ENCODE data around the gene PTCD2.
"Not testable (repeated sequence)": the region's sequence is repeated elsewhere in the genome, so short reads cannot be mapped to it uniquely, and the experiment has no call there.

Gene PTCD2

DNA sequence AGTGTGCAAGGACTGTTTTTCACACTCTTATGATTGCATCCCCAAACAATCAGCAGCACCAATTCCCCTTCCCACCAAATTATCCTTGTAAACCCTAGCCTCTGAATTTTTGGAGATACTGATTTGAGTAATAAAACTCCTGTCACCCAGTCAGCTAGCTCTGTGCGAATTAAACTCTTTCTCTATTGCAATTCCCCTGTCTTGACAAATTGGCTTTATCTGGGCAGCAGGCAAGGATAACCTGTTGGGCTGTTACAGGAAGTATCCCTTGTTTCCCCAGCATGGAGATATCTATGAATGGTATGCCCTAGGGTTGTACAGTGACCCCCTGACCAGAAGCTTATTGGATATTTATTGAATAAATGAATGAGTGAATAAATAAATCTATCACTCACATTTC, 80.8 kb downstream of the PTCD2 start:
- Histone ChIP-seq H3K4me2 (ENCODE audit: low read length) (no peak overlapping the region), H3K27ac (no peak overlapping the region), H3K9me3 (ENCODE audit: control insufficient read depth, low read length) (no peaks in the 10 kb centered on the region), H3K4me3 (ENCODE audit: low read depth, low read length) (no peak overlapping the region), H3K36me3 (ENCODE audit: control insufficient read depth, insufficient read depth, low read length) (no peaks in the 10 kb centered on the region), H3K27me3 (ENCODE audit: control insufficient read depth, insufficient read depth, low read length) (no peaks in the 10 kb centered on the region), H3K9ac (no peak overlapping the region), H3K79me2 (no peaks in the 10 kb centered on the region), H2AFZ (no peak overlapping the region), H3K4me1 (no peaks in the 10 kb centered on the region)
- TF ChIP-seq CTCF (IDR thresholded peaks at IDR 0.05): no peak

DNA sequence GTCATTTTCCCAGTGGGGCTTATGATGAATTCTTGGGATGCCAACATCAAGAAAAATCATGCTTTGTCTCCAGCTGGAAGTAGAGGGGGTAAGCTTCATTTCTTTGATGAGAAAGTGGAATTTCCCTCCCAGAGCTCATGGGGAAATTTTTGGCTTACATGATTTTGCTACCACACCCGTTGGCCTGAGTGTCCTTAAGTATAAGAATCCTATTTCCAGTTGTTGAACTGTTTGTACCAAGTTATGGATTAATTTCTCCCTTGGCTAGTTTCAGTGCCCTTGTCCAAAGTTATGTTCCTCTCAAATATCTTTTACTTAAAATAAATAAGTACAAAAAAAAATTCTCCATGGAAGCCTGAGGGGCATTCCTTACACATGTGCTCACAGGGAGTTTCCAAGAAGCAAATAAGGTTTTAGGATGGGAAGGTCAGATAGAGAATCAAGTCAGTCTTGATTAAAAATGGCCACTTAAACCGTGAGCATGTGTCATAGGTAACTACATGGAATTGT, 82.3 kb downstream of the PTCD2 start:
- no peak overlapping the region for H2AFZ ChIP-seq
- H3K27ac ChIP-seq: no peak overlapping the region
- TF ChIP-seq CTCF (IDR thresholded peaks at IDR 0.05): no peak

DNA sequence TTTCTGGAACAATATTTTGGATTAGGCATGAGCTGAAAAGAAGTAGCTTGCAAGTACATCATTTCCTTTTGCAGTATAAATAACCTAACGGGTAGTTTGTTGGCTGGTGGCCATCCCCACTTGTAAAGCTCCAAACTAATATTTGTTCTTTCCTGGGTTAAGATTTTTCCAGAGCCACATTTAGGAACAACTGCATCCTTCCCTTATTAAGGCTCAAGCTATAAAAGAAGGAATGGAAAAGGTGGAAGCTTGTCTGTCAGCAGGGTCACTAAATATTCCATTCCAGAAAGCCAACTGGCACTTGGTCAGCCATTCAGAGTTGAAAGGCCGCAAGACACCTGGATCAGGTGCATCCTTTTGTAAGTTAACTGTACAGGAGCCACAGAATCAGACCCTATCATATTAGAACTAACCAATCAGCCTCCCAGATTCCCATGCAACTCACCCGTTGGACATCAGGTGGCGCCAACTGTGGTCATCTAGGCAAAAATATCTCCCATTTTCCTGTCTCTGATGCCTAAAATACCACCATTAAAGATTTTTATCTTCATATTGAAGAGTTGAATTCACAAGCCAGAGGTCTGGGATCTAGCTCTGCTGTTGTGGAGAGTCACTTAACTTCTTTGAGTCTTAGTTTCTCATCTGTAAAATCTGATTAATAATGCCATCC, 82.9 kb downstream of the PTCD2 start:
- H3K4me3 ChIP-seq (ENCODE audit: low read depth, low read length): no peak overlapping the region
- no peak overlapping the region for H3K4me2 ChIP-seq (ENCODE audit: low read length)
- H3K4me1 ChIP-seq: no peaks in the 10 kb centered on the region
- H3K9me3 ChIP-seq (ENCODE audit: control insufficient read depth, low read length): no peaks in the 10 kb centered on the region
- H3K27ac ChIP-seq: no peak overlapping the region
- TF ChIP-seq CTCF (IDR thresholded peaks at IDR 0.05): no peak
- no peaks in the 10 kb centered on the region for H3K36me3 ChIP-seq (ENCODE audit: control insufficient read depth, insufficient read depth, low read length)
- no peak overlapping the region for H3K9ac ChIP-seq
- no peak overlapping the region for H2AFZ ChIP-seq
- no peaks in the 10 kb centered on the region for H3K79me2 ChIP-seq
- H3K27me3 ChIP-seq (ENCODE audit: control insufficient read depth, insufficient read depth, low read length): no peaks in the 10 kb centered on the region

More for the DNA sequence above, 82.3 kb downstream of the PTCD2 start:
- H3K4me1 ChIP-seq: no peaks in the 10 kb centered on the region
- no peak overlapping the region for H3K9ac ChIP-seq
- H3K4me2 ChIP-seq (ENCODE audit: low read length): no peak overlapping the region
- H3K4me3 ChIP-seq (ENCODE audit: low read depth, low read length): no peak overlapping the region
- no peaks in the 10 kb centered on the region for H3K36me3 ChIP-seq (ENCODE audit: control insufficient read depth, insufficient read depth, low read length)
- no peaks in the 10 kb centered on the region for H3K27me3 ChIP-seq (ENCODE audit: control insufficient read depth, insufficient read depth, low read length)
- H3K79me2 ChIP-seq: no peaks in the 10 kb centered on the region
- H3K9me3 ChIP-seq (ENCODE audit: control insufficient read depth, low read length): no peaks in the 10 kb centered on the region

GRCh38 chr5:72404771-72405170, 84.6 kb downstream of the PTCD2 start:
- H3K79me2 ChIP-seq; H2AFZ ChIP-seq; H3K27ac ChIP-seq; H3K4me2 ChIP-seq (ENCODE audit: low read length); H3K27me3 ChIP-seq (ENCODE audit: control insufficient read depth, insufficient read depth, low read length); H3K9me3 ChIP-seq (ENCODE audit: control insufficient read depth, low read length); H3K36me3 ChIP-seq (ENCODE audit: control insufficient read depth, insufficient read depth, low read length); H3K4me3 ChIP-seq (ENCODE audit: low read depth, low read length); H3K9ac ChIP-seq; H3K4me1 ChIP-seq: not testable (repeated sequence)

GRCh38 chr5:72407078-72407477, 86.9 kb downstream of the PTCD2 start:
- H3K4me3 ChIP-seq (ENCODE audit: low read depth, low read length): no peak overlapping the region
- H3K9me3 ChIP-seq (ENCODE audit: control insufficient read depth, low read length): no peaks in the 10 kb centered on the region
- no peaks in the 10 kb centered on the region for H3K36me3 ChIP-seq (ENCODE audit: control insufficient read depth, insufficient read depth, low read length)

More at GRCh38 chr5:72407078-72407477, 86.9 kb downstream of the PTCD2 start:
- no peak overlapping the region for H2AFZ ChIP-seq
- no peaks in the 10 kb centered on the region for H3K79me2 ChIP-seq
- no peak for TF ChIP-seq CTCF (IDR thresholded peaks at IDR 0.05)
- no peak overlapping the region for H3K9ac ChIP-seq
- H3K4me2 ChIP-seq (ENCODE audit: low read length): no peak overlapping the region
- no peaks in the 10 kb centered on the region for H3K4me1 ChIP-seq
- no peak overlapping the region for H3K27ac ChIP-seq
- H3K27me3 ChIP-seq (ENCODE audit: control insufficient read depth, insufficient read depth, low read length): no peaks in the 10 kb centered on the region
